NCI-H510A (cell line): ENCODE data around the gene BRAF.
"Not testable (repeated sequence)": the region's sequence is repeated elsewhere in the genome, so short reads cannot be mapped to it uniquely, and the experiment has no call there.

ENCODE experiments used
- DNase-seq: peaks from one replicate; lab custom pipeline; 2025; lab: John Stamatoyannopoulos, UW

BRAF gene

DNA sequence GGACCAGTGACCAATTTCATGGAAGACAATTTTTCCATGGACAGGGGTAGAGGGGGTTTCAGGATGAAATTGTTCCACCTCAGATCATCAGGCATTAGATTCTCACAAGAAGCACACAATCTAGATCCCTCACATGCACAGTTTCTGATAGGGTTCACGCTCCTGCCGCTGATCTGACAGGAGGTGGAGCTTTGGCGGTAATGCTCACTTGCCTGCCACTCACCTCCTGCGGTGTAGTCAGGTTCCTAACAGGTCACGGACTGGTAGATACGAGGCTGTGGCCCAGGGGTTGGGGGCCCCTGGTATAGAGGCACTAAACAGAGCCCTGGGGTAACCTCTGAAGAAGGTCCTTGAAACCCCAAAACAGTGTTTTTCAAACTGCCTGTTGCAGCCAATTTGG, 6.5 kb downstream of the BRAF start:
- DNase-seq: no peak

DNA sequence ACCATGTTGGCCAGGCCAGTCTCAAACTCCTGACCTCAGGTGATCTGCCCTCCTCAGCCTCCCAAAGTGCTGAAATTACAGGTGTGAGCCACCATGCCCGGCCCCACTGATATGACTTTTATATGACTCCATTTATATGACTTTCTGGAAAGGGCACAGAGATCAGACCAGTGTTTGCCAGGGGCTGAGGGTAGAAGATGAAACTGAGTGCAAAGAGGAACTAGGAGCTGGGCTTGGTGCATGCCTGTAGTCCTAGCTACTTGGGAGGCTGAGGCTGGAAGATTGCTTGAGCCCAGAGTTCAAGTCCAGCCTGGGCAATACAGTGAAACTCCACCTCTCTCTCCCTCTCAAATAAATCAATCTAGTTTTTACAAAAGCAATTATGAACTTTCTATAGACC, 7.5 kb downstream of the BRAF start:
- DNase-seq: no peak

DNA sequence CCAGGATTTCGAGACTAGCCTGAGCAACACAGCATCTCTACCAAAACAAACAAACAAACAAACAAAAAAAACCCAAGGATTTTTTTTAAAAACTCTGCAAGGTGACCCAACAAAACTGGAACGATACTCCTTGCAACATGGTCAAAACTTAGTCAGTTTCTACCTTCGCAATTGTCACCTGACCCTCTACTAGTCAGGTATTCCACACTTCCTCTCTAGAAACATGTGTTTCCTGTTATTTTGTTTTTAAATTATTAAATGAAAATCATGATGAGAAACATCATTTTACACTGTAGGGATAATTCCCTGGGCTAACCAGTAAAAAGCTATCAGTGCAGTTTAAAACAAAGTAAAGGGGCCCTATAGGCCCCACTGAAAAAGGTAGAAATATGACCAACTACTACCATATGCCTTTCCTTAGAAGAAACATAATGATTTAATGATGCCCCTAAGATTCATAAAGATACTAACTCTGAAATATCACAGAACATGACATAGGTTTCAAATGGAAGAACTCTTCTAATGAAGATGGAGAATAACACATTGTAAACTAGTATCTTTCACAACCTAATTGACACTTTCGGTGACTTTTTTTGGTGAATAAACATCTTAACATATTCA, 8.7 kb downstream of the BRAF start:
- DNase-seq: no peak

DNA sequence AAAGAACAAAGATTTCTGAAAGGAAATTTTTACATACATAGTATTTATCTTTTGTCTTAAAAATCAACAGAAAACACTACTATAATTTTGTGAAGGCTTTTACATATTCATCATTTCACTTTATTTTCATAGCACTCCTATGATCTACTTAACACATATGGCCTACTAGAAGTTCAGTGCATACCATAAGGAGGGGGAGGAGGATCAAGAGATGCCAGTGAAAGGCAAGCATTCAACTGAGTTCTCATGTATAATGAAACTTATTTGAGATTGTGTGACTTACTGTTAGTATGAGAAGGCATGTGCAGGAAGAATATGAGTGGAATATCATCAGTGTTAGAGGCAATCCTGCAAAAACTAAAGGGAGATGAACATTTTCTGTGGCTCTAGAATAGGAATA, 10.6 kb downstream of the BRAF start:
- DNase-seq: no peak

DNA sequence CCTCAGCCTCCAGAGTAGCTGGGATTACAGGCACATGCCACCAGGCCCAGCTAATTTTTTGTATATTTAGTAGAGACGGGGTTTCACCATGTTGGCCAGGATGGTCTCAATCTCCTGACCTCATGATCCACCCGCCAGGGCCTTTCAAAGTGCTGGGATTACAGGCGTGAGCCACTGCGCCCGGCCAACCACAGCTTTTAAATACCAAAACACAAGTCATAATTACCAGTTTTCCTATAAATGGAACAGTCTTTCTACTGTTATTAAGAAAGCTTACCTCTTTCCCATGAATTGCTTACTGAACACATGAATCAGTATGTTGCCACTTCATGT, 11.2 kb downstream of the BRAF start:
- not testable (repeated sequence) for DNase-seq

DNA sequence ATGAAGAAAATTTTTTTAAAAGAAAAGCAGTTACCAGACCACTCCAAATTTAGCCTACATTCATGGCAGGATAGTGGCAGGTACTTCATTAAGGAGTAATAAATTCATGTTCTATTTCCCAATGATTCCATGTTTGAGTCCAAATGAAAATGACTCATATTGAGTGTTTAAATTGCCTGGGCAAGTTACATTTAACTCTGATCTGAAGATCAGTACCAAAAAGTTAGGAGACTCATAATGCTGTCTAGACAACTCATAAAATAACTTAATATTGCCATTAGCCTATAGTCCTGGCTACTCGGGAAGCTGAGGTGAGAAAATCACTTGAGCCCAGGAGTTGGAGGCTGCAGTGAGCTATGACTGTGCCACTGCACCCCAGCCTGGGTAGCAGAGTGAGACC, 13.0 kb downstream of the BRAF start:
- DNase-seq: no peak

DNA sequence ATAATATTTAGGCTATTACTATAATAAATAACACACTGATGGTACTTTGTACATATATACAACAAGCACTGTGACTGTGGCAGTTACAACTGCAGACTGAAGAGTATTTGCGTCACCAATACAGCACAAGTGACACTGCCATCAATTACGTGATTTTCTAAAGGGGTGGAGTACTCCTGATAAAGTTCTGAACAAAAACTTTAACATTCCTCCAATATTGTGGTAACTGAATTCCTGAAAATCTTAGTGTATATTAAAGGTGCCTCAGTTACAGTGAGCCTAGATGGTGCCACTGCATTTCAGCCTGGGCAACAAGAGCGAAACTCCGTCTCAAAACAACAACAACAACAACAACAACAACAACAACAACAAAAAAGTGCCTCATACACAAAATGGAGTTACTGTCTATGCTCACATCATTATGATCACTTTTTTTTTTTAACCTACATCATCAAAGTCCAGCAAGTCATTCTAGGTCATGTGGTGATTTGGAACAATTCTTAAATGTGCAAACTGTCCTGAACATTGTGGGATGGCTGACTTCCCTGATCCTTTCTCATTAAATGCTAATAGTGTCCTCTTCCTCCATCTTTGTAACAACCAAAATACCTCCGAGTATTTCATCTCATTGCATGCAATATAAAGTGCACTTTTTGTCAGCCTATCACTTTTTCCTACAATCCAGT, 15.1 kb downstream of the BRAF start:
- DNase-seq: no peak

DNA sequence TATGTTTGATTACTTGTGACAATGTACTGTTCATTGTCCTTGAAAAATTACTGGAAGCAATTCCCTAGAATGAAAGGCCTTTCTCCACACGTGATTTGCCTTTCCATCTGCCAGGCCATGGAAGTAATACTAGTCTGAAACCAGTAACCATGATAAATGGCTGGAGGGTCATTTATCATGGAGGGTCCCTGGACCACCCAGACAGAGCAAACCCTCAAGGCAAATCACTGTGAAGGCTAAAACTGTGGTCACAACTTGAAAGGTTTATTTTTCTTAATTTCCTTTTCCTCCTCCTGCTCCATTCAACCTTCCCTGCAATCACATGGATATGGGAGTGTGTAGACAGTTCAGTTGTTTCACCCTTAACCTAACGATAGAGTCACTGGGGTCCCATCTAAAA, 16.4 kb downstream of the BRAF start:
- DNase-seq: no peak

DNA sequence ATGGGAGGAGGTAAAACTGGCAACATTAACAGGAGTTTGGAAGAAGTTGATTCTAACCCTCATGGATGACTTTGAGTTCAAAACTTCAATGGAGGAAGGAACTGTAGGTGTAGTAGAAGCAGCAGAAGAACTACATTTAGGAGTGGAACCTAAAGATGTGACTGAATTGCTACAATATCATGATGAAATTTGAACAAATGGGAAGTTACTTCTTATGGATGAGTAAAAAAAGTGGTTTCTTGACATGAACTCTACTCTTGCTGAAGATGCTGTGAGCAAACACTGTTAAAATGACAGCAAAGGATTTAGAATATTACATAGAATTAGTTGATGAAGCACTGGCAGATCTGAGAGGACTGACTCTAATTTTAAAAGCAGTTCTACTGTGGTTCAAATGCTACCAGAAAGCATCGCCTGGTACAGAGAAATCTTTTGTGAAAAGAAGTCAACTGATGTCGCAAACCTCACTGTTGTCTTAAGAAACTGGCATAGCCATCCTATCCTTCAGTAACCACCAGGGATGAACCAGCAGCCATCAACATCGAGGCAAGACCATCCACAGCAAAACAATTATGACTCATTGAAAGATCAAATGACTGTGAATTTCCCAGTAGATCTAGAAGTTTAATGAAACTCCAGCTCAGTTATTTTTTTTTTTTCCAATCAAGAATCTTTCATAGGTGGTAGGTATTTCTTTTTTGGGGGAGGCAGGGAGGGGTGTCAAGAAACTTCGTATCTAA, 20.8 kb downstream of the BRAF start:
- no peak for DNase-seq

DNA sequence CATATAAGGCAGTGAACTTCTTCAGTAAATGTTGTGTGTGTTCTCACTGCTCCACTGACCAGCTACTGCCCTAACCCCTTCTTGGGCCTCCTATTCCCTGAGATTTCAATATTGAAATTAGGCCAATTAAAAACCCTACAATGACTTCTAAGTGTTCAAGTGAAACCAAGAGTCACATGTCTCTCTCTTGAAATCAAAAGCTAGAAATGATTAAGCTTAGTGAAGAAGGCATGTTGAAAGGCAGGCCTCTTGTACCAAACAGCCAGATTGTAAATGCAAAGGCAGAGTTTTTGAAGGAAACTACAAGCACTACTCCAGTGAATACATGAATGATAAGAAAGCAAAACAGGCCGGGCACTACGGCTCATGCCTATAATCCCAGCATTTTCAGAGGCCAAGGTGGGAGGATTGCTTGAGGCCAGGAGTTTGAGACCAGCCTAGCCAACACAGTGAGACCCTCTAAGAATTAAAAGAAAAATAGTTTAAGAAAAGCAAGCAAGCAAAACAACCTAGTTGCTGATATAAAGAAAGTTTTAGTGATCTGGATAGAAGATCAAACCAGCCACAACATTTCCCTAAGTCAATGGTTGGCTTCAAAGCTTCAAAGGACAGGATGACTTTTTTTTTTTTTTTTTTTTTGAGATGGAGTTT, 22.3 kb downstream of the BRAF start:
- DNase-seq: no peak

DNA sequence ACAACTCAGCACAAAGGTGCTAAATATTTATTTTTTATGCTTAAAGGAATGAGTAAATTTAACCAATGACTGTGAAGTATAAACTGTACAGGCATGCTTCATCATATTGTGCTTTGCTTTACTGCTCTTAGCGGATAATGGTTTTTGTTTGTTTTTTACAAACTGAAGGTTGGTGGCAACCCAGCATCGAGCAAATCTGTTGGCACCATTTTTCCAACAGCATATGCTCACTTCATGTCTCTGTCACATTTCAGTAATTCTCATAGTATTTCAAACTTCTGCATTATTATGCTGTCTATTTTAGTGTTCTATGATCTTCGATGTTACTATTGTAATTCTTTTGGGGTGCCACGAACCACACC, 22.8 kb downstream of the BRAF start:
- no peak for DNase-seq

DNA sequence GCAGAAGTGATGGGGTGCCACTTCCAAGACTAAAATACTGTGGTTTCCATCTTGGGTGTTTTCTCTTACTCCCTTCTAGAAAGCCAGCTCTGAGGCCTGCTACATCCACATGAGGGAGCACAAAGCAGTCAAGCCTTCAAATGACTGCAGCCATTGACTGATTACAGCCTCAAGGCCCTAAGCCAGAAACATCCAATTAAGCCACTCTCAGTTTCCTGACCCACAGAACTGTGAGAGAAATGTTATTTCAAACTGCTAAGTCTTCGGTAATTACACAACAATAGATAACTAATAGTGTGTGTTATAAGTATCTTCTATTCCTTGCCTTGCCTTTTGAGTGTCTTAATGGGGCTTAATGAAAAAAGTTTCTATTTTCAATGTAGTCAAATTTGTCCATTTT, 24.8 kb downstream of the BRAF start:
- DNase-seq: no peak

DNA sequence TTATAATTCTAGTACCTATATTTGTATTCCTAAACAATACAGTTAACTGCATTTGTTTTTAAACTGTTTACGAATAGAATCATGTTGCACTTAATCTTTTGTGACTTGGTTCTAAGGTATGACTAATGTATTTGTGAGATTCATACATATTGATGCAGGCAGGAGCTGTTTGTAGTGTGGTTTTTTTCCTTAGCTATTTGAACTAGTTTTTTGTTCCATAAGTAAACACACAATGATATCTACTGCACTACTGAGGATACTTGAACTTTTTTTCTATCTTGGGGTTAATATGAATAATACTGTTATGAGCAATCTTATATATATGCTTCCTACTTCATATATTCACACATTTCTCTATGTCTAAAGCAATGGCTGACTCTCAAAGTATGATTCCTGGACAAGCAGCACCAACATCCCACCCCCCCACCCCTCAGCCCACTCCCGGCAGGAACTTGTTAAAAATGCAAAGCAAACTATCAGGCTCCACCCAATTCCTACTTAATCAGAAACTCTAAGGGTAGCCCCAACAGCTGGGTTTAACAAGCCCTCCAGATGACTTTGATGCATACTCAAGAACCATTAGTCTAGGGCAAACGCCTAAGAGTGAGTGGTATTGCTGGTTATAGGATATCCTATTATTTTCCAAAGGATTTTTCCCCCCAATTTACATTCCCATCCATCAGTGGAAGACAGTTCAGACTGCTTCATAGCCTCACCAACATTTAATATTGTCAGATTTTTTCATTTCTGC, 25.8 kb downstream of the BRAF start:
- no peak for DNase-seq

DNA sequence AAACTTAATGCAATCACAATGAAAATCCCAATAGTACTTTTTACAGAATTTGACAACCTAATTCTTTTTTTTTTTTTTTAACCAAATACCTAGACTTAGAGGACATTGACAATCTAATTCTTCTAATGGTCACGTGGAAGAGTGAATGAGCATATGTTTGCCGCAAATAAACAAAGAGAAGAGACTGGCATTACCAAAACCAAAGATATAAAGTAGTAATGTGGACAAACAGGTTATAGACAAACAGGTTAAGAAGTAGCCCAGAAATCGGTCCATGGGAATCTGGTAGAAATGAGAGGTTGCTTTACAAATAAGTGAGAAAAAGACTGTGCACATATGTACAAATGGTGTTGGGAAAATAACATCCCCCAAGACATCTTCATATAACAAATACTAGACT, 27.7 kb downstream of the BRAF start:
- DNase-seq: no peak

DNA sequence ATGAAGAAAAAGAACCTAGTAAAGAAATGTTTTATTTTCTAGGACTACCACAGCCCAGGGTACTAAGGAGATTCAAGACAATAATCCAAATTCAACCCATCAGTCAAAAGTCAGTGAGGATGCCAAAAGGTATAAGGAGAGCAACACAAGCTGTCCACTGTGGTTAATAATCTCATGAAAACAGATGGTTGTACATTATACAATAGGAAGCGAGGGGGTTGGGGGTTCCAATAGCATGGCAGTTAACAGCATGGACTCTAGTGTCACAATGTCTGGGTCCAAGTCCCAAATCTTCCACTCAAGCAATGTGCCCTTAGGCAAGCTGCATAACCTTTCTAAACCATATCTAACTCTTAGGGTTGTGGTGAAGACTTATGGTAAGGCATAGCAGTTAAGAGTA, 35.1 kb downstream of the BRAF start:
- DNase-seq: no peak

DNA sequence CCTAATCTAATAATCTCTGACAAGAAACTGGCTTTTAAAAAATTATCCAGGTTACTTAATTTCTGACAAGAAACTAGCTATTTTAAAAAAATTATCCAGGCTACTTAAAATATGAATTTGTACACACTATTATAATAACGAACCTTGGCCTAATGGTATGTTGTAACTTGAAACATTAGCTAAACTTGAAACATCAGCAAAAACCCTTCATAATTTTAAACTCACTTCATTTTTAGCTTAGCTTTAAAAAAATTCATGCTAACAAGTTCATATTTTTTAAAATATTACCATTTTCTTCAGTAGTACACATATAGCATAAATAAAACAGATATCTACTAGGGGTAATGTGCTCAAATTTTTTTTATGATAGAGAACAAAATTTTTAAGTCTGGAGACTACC, 35.6 kb downstream of the BRAF start:
- no peak for DNase-seq

DNA sequence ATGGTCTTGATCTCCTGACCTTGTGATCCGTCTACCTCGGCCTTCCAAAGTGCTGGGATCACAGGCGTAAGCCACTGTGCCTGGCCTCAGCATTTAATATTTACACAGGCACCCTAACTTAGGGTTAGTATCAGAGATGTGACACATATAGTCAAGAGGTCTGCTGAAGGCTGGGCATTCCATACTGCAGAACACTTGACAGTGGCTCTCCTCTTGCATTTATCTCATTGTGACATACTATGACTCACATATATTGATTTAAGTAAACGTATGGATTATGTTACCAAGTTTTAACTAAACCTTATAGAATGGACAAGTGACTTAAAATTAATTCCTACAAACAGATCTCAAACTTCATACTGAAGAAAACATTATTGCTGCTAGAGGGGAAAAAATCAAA, 36.6 kb downstream of the BRAF start:
- DNase-seq: no peak

DNA sequence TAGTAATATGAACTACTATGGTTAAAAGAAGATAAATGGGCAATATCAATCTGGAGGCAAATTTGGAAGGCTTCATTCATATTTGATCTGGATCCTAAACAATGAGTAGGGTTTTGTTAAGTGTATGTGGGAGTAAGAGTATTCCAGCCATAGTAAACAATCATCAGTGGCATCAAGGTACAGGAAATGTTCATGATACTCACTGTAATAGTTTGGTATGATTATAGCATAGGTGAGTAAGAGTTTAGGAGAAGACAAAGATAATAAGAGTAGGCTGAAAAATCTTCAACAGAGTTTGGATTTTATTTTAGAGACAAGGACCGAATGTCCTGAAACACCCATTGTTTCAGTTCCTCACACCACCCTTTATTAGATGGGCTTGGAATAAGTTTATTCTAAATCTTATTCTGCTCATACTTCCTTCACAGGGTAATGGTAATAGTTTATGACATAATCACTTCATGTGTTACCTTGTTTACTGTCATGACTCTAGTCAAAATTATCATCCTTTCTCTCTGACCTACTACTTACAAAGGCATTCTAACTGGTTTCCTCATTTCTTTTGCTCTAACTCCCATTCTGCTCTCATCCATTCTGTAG, 38.9 kb downstream of the BRAF start:
- DNase-seq: no peak

DNA sequence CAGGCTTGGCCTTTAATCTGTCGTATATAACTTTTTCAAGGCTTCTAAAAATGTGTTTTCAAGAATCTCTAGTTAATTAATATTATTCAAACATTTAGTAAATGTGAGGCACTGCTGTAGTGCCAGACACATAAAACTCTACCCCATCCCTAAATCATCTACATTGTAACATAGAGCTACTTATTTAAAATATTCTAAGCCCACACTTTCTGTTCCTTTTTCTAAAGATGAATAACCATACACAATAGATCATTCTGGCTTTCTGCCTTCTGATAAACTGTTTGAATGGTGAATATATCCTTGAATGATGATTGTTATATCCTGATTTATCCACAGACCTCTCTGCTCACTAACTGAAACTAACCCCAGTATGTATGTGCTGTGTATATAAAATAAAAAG, 41.4 kb downstream of the BRAF start:
- DNase-seq: no peak

DNA sequence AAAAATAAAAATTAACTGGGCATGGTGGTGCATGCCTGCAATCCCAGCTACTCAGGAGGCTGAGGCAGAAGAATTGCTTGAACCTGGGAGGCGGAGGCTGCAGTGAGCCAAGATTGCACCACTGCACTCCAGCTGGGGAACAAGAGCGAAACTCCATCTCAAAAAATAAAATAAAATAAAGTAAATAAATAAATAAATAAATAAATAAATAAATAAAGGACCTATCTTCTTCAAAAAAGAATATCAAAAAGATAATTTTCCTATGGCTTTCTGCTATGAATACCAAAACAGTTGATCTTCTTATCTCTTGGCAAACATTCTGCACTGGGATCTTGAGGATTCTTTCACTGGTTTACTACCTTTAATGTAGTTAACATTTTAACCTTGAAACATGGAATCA, 41.9 kb downstream of the BRAF start:
- DNase-seq: not testable (repeated sequence)

DNA sequence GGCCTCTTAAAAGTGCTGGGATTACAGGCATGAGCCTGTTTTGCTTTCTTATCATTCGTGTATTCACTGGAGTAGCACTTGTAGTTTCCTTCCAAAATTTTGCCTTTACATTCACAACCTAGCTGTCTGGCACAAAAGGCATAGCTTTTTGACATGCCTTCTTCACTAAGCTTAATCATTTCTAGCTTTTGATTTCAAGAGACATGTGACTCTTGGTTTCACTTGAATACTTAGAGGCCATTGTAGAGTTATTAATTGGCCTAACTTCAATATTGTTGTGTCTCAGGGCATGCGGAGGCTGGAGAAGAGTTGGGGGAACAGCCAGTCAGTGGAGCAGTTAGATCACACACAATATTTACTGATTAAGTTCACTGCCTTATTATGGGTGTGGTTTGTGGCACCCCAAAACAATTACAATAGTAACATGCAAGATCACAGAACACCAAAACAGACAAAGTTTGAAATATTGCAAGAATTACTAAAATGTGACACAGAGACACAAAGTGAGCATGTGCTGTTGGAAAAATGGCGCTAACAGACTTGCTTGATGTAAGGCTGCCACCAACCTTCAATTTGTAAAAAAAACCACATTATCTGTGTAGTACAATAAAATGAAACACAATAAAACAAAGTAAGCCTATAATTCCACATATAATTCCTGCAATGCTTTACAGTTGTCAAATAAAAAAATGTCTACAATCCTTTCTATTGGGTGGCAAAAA, 43.1 kb downstream of the BRAF start:
- no peak for DNase-seq

DNA sequence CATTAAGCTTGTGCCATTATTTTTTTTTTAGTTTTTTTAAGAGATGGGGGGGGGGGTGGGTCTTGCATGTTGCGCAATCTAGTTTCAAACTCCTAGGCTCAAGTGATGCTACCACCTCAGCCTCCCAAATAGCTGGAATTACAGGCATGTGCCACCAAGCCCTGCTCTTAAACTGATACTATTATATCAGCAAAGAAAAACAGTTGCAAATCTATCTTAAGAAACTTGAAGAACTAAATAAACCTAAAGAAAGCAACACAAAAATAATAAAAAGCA, 47.5 kb downstream of the BRAF start:
- no peak for DNase-seq
